Fibroblast of lung (primary cell): Measurements from ENCODE around the gene KCNIP4.

Source experiments
- CTCF ChIP-seq, 2 donors: IDR thresholded peaks in 1 of 2; conservative IDR thresholded peaks in 1 of 2; 1 replicate in 1 of 2; 2 replicates in 1 of 2; pipeline ENCODE4 v1.5.1; 2011 to 2012; ENCODE audit warnings: low read length in 2 of 2, control low read depth in 1 of 2, inconsistent platforms in 1 of 2, low read depth in 1 of 2, mild to moderate bottlenecking in 1 of 2
- EZH2 ChIP-seq: IDR thresholded peaks from 2 replicates; pipeline ENCODE4 v1.5.1; 2012; ENCODE audit warnings: low read length, control low read depth, mild to moderate bottlenecking; ENCODE audit errors: missing control alignments

GRCh38 chr4:20895988-20896387 lies 1052.6 kb downstream of the KCNIP4 start:
- TF ChIP-seq CTCF (conservative IDR thresholded peaks at IDR 0.05 in 1 of 2, IDR thresholded peaks at IDR 0.05 in 1 of 2; ENCODE audit: low read depth in 1 of 2, low read length in 2 of 2): no peak
- TF ChIP-seq EZH2: no peak
